ENCODE measurements around the gene VPS8.
"Not testable (repeated sequence)": the region's sequence is repeated elsewhere in the genome, so short reads cannot be mapped to it uniquely, and the experiment has no call there.

Gene VPS8

GRCh38 chr3:184911570-184911969 is 99.6 kb downstream of the VPS8 start:
- FAIRE-seq = no peak
- no peak for DNase-seq (ENCODE audit: insufficient read length, low spot score)

DNA sequence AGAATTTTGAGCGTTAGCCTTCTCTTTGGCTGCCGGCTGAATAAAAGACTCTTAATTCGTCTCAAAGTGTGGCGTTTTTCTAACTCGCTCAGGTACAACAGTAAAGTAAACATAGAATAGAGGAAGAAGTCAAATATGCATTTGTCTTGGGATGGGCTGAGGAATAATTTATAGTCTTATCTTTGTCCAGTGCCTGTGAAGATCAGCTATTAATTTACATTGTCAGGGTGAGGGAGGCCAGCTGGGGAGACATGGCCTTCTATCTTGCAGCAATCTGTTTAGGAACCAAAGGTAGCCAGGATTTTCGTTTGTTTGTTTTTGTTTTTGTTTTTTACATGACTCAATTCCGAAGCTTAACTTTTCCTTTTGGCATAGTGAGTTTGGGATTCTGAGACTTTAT is 100.2 kb downstream of the VPS8 start:
- DNase-seq (ENCODE audit: insufficient read length, low spot score) (no peak), FAIRE-seq (no peak)

DNA sequence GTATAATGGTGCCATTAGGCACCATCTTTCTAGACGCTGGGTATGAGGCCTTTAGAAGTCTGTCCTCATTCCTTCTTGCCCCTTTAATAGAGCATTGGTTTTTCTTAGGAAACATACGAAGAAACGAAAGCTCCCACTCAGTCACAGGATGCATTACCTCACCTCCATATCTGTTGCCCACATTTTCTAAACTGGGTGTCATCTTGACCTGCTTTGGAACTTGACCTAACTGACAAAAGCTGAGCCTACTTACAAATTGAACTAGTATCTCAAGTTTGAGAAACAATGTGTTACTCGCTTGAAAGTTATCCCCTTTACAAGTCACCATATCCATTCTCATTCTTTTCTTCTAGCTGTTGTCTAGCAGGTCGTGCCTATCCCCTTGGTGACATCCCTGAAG is 102.7 kb downstream of the VPS8 start:
- FAIRE-seq (no peak), DNase-seq (ENCODE audit: insufficient read length, low spot score) (no peak)

DNA sequence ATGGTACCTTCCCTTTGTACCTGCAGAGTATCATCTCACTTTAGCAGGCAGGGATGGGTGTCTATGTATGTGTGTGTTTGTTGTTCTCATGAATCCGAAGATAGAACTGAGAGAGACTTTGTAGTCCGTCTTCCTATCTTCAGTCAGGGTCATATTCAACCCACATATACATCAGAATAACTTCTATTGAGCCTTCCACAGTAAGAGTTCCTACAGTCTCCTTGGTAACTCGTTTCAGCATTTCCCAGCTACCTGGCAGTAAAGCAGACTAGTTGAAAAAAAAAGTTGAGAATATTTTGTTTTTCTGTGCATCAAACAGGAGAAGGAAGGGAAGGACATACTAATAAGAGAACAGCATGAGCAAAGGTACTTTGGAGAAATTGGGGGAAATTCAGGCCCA is 106.8 kb downstream of the VPS8 start:
- no peak for FAIRE-seq

DNA sequence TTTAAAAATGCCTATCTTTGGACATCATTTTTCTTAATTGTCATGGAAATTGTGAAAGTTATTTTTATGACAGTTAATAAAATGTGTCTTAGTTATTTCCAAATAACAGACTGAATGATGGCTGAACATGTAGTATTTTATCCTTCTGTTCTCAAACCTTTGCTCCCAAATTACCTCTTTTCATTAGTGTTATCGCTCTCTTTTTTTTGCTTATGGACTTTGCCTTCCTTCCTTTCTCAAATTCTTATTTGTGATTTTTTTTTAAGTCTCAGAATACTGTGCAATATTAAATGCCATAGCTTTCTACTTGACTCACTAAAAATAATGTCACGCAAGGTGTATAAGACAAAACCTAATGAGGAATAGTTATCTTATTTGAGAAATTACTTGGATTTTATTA is 107.7 kb downstream of the VPS8 start:
- no peak for FAIRE-seq
- DNase-seq (ENCODE audit: insufficient read length, low spot score) = no peak

More for the DNA sequence above, 106.8 kb downstream of the VPS8 start:
- DNase-seq (ENCODE audit: insufficient read length, low spot score) = no peak

- DNase-seq (ENCODE audit: insufficient read length, low spot score) (no peak), FAIRE-seq (no peak)
These were observed 112.6 kb downstream of the VPS8 start for GRCh38 chr3:184924547-184924946.

GRCh38 chr3:184927796-184928315 is 115.9 kb downstream of the VPS8 start:
- DNase-seq (ENCODE audit: insufficient read length, low spot score) = no peak
- FAIRE-seq = no peak

DNA sequence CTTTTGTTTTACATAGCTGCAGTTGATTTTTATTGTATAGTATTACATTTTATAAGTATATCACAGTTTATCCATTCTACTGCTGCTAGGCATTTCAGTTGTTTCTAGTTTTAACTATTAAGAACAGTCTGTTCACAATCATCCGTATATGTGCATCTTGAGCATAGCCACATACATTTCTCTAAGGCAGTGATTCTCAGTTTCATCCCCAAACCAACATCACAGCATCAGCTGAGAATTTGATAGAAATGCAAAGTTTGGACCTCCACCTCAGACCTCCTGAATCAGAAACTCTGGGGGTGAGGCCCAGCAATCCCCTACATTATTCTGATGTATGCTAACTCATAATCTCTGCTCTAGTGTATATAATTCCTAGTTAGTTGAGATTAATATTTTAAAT is 120.8 kb downstream of the VPS8 start:
- no peak for DNase-seq (ENCODE audit: insufficient read length, low spot score)
- no peak for FAIRE-seq

DNA sequence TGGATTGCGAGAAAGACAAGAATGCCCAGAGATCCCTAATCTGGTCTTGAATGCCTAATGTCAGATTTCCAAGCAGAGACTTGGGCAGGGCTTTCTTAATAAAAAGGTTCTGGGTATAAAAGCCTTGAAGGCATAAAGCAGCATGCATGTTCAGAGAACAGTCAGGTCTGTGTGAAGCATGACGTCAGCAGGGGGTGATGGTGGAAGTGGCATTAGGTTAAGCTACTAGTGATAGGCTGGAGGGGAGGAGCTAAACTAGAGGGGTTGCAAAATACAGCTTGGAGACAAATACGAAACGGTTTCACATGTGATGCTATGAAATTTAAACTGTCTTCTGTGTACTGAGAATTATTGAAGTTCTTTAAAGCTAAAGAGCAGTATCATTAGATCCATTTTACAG is 125.6 kb downstream of the VPS8 start:
- FAIRE-seq (no peak), DNase-seq (ENCODE audit: insufficient read length, low spot score) (no peak)

DNA sequence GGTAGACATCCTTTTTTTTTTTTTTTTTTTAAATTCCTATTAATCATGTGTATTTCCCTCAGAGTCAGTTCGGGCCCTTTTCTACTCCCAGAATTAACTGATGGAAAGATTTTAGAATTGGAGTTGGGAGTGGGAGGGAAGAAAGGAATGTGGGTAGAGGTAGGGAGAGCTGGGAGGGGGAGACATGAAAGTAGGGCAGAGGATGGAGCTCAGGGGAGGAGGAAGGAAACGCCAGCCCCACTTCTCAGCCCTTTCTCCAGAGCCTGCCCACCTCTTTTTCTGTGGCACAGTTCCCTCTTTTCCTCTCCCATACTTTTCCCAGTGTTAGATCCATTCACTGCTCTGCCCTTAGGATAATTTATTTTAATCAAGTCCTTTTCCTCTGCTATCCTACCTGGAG is 129.4 kb downstream of the VPS8 start:
- DNase-seq (ENCODE audit: insufficient read length, low spot score) (no peak), FAIRE-seq (no peak)

GRCh38 chr3:184942735-184943134 is 130.8 kb downstream of the VPS8 start:
- DNase-seq (ENCODE audit: insufficient read length, low spot score) (no peak), FAIRE-seq (no peak)

DNA sequence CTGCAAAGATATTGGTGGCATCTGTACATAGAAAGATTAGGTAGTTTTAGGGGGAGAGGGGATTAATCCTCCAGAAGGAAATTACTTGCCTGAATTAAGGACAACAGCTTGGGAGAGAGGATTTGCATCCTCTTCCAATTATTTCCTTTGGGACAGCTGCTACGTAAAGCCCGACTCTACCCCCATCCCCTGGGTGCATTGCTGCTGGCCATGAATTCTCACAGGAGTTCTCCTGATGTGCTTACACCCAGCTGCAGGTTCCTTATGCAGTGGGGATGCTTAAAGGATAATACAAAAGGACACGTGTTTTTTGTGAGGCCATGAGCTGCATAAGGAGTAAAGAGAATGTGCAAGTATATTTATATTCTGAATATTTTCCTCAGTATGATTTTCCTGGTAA is 132.3 kb downstream of the VPS8 start:
- FAIRE-seq (no peak), DNase-seq (ENCODE audit: insufficient read length, low spot score) (no peak)

- FAIRE-seq (no peak), DNase-seq (ENCODE audit: insufficient read length, low spot score) (no peak)
These were observed 134.1 kb downstream of the VPS8 start for GRCh38 chr3:184945886-184946625.

DNA sequence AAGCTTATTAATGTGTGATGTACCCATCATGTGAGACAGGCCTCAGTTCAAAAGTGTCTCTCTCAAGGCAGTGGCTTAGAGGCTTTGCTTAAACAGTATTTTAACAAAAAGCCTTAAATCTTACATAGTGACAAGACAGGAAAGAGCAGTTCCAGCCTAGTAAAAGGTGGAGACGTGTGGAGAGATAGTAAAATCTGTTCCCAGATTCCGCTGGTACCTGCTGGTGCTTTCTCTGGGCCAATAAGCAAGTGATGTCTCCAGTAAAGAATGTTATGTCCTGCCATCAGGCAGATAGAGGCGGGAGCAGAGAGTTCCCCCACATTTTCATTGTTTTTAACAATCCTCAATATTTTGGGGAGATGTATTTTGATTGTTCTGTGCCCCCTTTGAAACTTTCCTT is 135.0 kb downstream of the VPS8 start:
- no peak for FAIRE-seq
- DNase-seq (ENCODE audit: insufficient read length, low spot score) = no peak

- no peak for DNase-seq (ENCODE audit: insufficient read length, low spot score)
- no peak for FAIRE-seq
These were observed 137.4 kb downstream of the VPS8 start for GRCh38 chr3:184949251-184949965.

- FAIRE-seq; DNase-seq (ENCODE audit: insufficient read length, low spot score): not testable (repeated sequence)
These were observed 138.8 kb downstream of the VPS8 start for GRCh38 chr3:184950816-184951215.

DNA sequence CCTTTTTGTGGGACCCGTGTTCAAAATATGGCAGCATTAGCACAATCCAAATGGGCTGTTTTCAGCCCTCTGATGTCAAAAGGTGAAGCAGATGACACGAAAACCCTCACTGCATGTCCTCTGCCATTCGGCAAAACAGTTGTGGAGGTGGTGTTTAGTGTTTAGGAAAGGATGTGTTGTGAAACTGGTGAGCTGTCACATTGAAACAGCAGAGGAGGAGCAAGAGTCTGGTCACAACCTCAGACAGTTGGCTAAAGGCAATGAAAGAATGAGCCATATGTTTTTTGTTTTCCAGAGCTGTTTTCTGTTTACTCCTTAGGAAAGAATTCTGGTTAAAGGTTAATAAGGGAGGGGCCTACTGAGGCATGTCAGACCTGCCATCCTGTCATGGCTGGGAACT is 140.7 kb downstream of the VPS8 start:
- FAIRE-seq = no peak

DNA sequence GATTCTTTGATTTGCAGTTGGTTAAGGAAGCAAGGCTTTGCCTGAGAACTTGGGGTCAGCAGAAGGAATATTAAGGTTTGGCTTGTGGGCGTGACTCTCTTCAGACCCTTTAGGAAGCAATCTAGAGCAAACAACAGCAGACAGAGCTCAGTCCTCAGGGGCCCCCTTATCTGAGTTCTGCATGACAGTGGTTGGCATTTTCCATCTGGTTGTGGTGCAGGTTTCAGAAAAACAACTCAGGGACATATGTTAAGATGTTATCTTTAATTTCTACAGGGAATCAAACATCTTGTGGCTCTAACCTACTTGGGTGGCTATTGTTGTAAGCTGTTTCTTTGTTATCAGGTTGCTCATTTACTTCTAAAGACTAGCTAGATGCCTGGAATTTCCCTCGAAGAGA is 141.4 kb downstream of the VPS8 start:
- FAIRE-seq (no peak), DNase-seq (ENCODE audit: insufficient read length, low spot score) (no peak)

More for the DNA sequence above, 140.7 kb downstream of the VPS8 start:
- DNase-seq (ENCODE audit: insufficient read length, low spot score) = no peak

DNA sequence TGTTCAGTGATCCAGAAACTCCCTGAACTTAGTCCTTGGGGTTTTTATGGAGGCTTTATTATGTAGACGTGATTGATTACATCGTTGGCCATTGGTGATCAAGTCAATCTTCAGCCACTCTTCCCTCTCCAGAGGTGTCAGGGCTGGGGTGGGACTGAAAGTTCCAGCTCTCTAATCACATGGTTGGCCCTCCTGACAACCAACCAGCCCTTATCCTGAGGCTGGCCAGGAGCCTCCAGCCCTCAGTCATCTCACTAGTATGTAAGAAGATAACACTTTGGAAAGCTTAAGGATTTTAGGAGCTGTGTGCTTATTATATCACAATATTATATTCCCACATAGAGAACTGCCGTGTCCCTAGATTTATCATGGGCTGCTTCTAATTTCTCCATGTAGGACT is 142.3 kb downstream of the VPS8 start:
- FAIRE-seq (no peak), DNase-seq (ENCODE audit: insufficient read length, low spot score) (no peak)

DNA sequence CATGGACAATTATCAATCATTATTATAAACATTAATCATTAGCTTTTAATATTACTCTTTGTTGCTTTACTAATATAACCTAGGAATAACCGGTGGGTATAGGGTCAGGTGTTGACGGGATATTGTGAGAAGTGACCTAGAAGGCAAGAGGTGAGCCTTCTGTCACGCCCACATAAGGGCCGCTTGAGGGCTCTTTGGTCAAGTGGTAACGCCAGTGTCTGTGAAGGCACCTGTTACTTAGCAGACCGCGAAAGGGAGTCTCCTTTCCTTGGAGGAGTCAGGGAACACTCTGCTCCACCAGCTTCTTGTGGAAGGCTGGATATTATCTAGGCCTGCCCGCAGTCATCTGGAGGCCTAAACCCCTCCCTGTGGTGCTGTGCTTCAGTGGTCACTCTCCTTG is 142.9 kb downstream of the VPS8 start:
- FAIRE-seq; DNase-seq (ENCODE audit: insufficient read length, low spot score): not testable (repeated sequence)

- FAIRE-seq = peak; percentile 11
- no peak for DNase-seq (ENCODE audit: insufficient read length, low spot score)
These were observed 153.9 kb downstream of the VPS8 start for GRCh38 chr3:184965639-184966430.

Measured in GM19239 (cell line).